ENCODE data around the gene MMP23B.

Gene MMP23B

GRCh38 chr1:1605034-1605591 lies 26.9 kb upstream of the MMP23B start:
- DNase-seq (ENCODE audit: low read depth) = no peak
- no peak for TF ChIP-seq CTCF (conservative IDR thresholded peaks at IDR 0.05; ENCODE audit: low read depth, low read length)
- no peak overlapping the region for H3K4me3 ChIP-seq (ENCODE audit: low read length)

GRCh38 chr1:1605724-1606123 lies 26.2 kb upstream of the MMP23B start:
- no peak overlapping the region for H3K4me3 ChIP-seq (ENCODE audit: low read length)
- DNase-seq (ENCODE audit: low read depth) = no peak
- TF ChIP-seq CTCF (conservative IDR thresholded peaks at IDR 0.05; ENCODE audit: low read depth, low read length) = no peak

- TF ChIP-seq CTCF (conservative IDR thresholded peaks at IDR 0.05; ENCODE audit: low read depth, low read length) = no peak
- DNase-seq (ENCODE audit: low read depth) = no peak
- H3K4me3 ChIP-seq (ENCODE audit: low read length) = no peak overlapping the region
Measured at GRCh38 chr1:1606232-1606631, 25.7 kb upstream of the MMP23B start.

- no peak for TF ChIP-seq CTCF (conservative IDR thresholded peaks at IDR 0.05; ENCODE audit: low read depth, low read length)
- no peak for DNase-seq (ENCODE audit: low read depth)
- no peak overlapping the region for H3K4me3 ChIP-seq (ENCODE audit: low read length)
Measured at GRCh38 chr1:1609822-1610485, 22.0 kb upstream of the MMP23B start.

- no peak for DNase-seq (ENCODE audit: low read depth)
- H3K4me3 ChIP-seq (ENCODE audit: low read length) = no peak overlapping the region
- TF ChIP-seq CTCF (conservative IDR thresholded peaks at IDR 0.05; ENCODE audit: low read depth, low read length) = no peak
Measured at GRCh38 chr1:1610796-1611195, 21.2 kb upstream of the MMP23B start.

GRCh38 chr1:1612104-1612400 lies 19.9 kb upstream of the MMP23B start:
- no peak for TF ChIP-seq CTCF (conservative IDR thresholded peaks at IDR 0.05; ENCODE audit: low read depth, low read length)

GRCh38 chr1:1613509-1614082 lies 18.4 kb upstream of the MMP23B start:
- TF ChIP-seq CTCF (conservative IDR thresholded peaks at IDR 0.05; ENCODE audit: low read depth, low read length) = no peak
- peak overlapping the region; percentile 85 for H3K4me3 ChIP-seq (ENCODE audit: low read length)
- DNase-seq (ENCODE audit: low read depth) = no peak

More at GRCh38 chr1:1612104-1612400, 19.9 kb upstream of the MMP23B start:
- DNase-seq (ENCODE audit: low read depth) = no peak
- no peak overlapping the region for H3K4me3 ChIP-seq (ENCODE audit: low read length)

All from retinal pigment epithelial cell (primary cell).